ENCODE data around the gene ZNF230. TPM values are rescaled to one million over a fixed set of nuclear protein-coding genes. Genes with fewer than 3 reads are reported as not detected.

The ZNF230 gene
- total and polyA plus RNA-seq, 2 donors (not counting 3 experiments of a cell fraction or from before 2014, with no cell fraction given), result 1.4 to 2.9 TPM

DNA sequence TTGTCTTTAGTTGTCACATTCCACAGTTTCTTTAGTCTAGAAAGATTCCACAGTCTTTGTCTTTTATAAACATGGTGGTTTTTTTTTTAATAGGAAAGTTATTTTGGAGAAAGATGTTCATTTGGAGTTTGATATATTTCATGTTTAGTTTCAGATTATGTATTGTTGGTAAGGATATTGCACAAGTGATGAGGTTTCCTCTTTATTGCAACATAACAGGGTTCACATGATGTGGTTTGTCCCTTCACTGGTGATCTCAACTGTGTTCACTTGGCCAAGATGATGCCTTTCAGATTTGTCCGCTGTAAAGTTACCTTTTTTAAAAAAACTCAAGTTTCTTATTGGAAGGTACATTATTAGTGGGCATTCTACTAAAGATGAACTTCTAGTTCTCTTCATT lies 3.2 kb downstream of the ZNF230 start:
- Histone ChIP-seq H3K9ac (replicated peaks; ENCODE audit: extremely low read depth, insufficient read depth, low read length) (no peak overlapping the region), H3K27ac (ENCODE audit: insufficient read depth, low read depth, low read length) (no peak overlapping the region), H2AFZ (ENCODE audit: low read depth, low read length) (no peak overlapping the region), H3K27me3 (ENCODE audit: control insufficient read depth in 2 of 2, insufficient read depth in 2 of 2, low read length in 2 of 2) (no peaks in the 10 kb centered on the region), H3K9me3 (replicated peaks; ENCODE audit: control insufficient read depth, insufficient read depth, low read length) (peaks cover 10% of the 10 kb centered on the region), H4K20me1 (replicated peaks; ENCODE audit: control insufficient read depth, extremely low read depth, insufficient read depth, low read length) (no peaks in the 10 kb centered on the region), H3K4me1 (ENCODE audit: control insufficient read depth, extremely low read depth, insufficient read depth, low read length) (peaks cover 6% of the 10 kb centered on the region), H3K9me1 (replicated peaks; ENCODE audit: control insufficient read depth, extremely low read depth, insufficient read depth, low read length) (no peaks in the 10 kb centered on the region), H3K79me2 (ENCODE audit: control insufficient read depth, insufficient read depth, low read length) (no peaks in the 10 kb centered on the region), H3K4me3 (replicated peaks in 1 of 3; ENCODE audit: insufficient read depth in 1 of 3, low read depth in 1 of 3, low read length in 3 of 3) (no peak overlapping the region), H3K4me2 (ENCODE audit: insufficient read depth, low read length) (no peak overlapping the region), H3K36me3 (ENCODE audit: control insufficient read depth in 2 of 2, extremely low read depth in 1 of 2, insufficient read depth in 2 of 2, low read length in 2 of 2) (peaks cover 20 to 25% of the 10 kb centered on the region in 2 experiments)
- intact Hi-C loops (cut with micrococcal nuclease) (loop anchor here (10.0 kb wide), 1 partner anchor 299 kb away; the partner anchor contains the start of gene ZNF235), dilution Hi-C loops (cut with MboI; ENCODE audit: extremely low pct_ligation_motif_present, low sequenced_read_pairs) (no loop called here)
- FAIRE-seq (no peak), DNase-seq (ENCODE audit: low read depth, low spot score) (no peak)
- BruUV-seq (replicated peaks), result no TSS peak
- TF ChIP-seq MYC (IDR thresholded peaks at IDR 0.05; ENCODE audit: low read depth, low read length) (no peak), POLR2AphosphoS5 (IDR thresholded peaks at IDR 0.05; ENCODE audit: insufficient read depth, low read depth, low read length) (no peak), JUN (IDR thresholded peaks at IDR 0.05; ENCODE audit: borderline replicate concordance, insufficient read depth, insufficient read length, low read depth) (no peak), GATA2 (IDR thresholded peaks at IDR 0.05; ENCODE audit: insufficient read depth, insufficient read length, low read depth, low read length) (no peak), FOS (IDR thresholded peaks at IDR 0.05; ENCODE audit: borderline replicate concordance, insufficient read depth, low read length) (no peak), POLR2A (IDR thresholded peaks at IDR 0.05; ENCODE audit: low read depth, low read length) (no peak), MAX (IDR thresholded peaks at IDR 0.05; ENCODE audit: insufficient read depth, insufficient read length) (no peak), EZH2 (IDR thresholded peaks at IDR 0.05; ENCODE audit: borderline replicate concordance, low read depth, low read length, severe bottlenecking) (no peak)
- ChIA-PET CTCF (no interaction called here), POLR2A (no interaction called here)

DNA sequence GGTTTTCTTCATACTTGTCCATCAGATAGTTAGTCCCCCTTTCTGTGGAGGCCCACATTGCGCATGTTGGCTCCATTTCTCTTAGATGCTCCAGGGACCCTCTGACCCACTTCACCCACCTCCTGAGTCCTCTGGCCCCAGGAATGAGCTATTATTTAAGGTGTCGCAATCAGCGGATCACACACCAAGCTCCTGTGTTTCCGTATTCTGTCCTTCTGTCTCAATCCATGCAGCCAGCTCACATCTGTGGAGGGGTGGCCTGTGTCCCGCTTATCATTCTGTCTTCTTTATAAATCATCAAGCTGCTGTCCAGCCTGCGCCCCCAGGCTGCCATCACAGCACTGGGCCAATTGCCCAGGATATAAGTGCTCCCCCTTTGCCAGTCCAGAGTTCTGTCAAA lies 4.7 kb downstream of the ZNF230 start:
- H3K27ac ChIP-seq (ENCODE audit: insufficient read depth, low read depth, low read length), result no peak overlapping the region
- H3K4me2 ChIP-seq (ENCODE audit: insufficient read depth, low read length), result no peak overlapping the region
- intact Hi-C loops (cut with micrococcal nuclease) (loop anchor here (10.0 kb wide), 1 partner anchor 297 kb away; the partner anchor contains the start of gene ZNF235), dilution Hi-C loops (cut with MboI; ENCODE audit: extremely low pct_ligation_motif_present, low sequenced_read_pairs) (no loop called here)
- no peak overlapping the region for H2AFZ ChIP-seq (ENCODE audit: low read depth, low read length)
- peaks cover 22 to 27% of the 10 kb centered on the region in 2 experiments for H3K36me3 ChIP-seq (ENCODE audit: control insufficient read depth in 2 of 2, extremely low read depth in 1 of 2, insufficient read depth in 2 of 2, low read length in 2 of 2)
- no TSS peak for BruUV-seq (replicated peaks)
- H3K9ac ChIP-seq (replicated peaks; ENCODE audit: extremely low read depth, insufficient read depth, low read length), result no peak overlapping the region
- H3K9me1 ChIP-seq (replicated peaks; ENCODE audit: control insufficient read depth, extremely low read depth, insufficient read depth, low read length), result no peaks in the 10 kb centered on the region
- peaks cover 11% of the 10 kb centered on the region for H3K9me3 ChIP-seq (replicated peaks; ENCODE audit: control insufficient read depth, insufficient read depth, low read length)
- no peak for FAIRE-seq
- H3K79me2 ChIP-seq (ENCODE audit: control insufficient read depth, insufficient read depth, low read length), result no peaks in the 10 kb centered on the region
- TF ChIP-seq MYC (IDR thresholded peaks at IDR 0.05; ENCODE audit: low read depth, low read length) (no peak), FOS (IDR thresholded peaks at IDR 0.05; ENCODE audit: borderline replicate concordance, insufficient read depth, low read length) (no peak), MAX (IDR thresholded peaks at IDR 0.05; ENCODE audit: insufficient read depth, insufficient read length) (no peak), JUN (IDR thresholded peaks at IDR 0.05; ENCODE audit: borderline replicate concordance, insufficient read depth, insufficient read length, low read depth) (no peak), GATA2 (IDR thresholded peaks at IDR 0.05; ENCODE audit: insufficient read depth, insufficient read length, low read depth, low read length) (no peak), EZH2 (IDR thresholded peaks at IDR 0.05; ENCODE audit: borderline replicate concordance, low read depth, low read length, severe bottlenecking) (no peak), POLR2A (IDR thresholded peaks at IDR 0.05; ENCODE audit: low read depth, low read length) (no peak), POLR2AphosphoS5 (IDR thresholded peaks at IDR 0.05; ENCODE audit: insufficient read depth, low read depth, low read length) (no peak)
- TF ChIP-seq, protein P1, sequence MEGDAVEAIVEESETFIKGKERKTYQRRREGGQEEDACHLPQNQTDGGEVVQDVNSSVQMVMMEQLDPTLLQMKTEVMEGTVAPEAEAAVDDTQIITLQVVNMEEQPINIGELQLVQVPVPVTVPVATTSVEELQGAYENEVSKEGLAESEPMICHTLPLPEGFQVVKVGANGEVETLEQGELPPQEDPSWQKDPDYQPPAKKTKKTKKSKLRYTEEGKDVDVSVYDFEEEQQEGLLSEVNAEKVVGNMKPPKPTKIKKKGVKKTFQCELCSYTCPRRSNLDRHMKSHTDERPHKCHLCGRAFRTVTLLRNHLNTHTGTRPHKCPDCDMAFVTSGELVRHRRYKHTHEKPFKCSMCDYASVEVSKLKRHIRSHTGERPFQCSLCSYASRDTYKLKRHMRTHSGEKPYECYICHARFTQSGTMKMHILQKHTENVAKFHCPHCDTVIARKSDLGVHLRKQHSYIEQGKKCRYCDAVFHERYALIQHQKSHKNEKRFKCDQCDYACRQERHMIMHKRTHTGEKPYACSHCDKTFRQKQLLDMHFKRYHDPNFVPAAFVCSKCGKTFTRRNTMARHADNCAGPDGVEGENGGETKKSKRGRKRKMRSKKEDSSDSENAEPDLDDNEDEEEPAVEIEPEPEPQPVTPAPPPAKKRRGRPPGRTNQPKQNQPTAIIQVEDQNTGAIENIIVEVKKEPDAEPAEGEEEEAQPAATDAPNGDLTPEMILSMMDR (IDR thresholded peaks at IDR 0.05; ENCODE audit: extremely low read depth in 1 of 2, insufficient read depth in 1 of 2, low read depth in 1 of 2, low read length in 2 of 2), result no peak
- no peaks in the 10 kb centered on the region for H3K4me1 ChIP-seq (ENCODE audit: control insufficient read depth, extremely low read depth, insufficient read depth, low read length)
- H4K20me1 ChIP-seq (replicated peaks; ENCODE audit: control insufficient read depth, extremely low read depth, insufficient read depth, low read length), result no peaks in the 10 kb centered on the region
- no peaks in the 10 kb centered on the region for H3K27me3 ChIP-seq (ENCODE audit: control insufficient read depth in 2 of 2, insufficient read depth in 2 of 2, low read length in 2 of 2)
- H3K4me3 ChIP-seq (replicated peaks in 1 of 3; ENCODE audit: insufficient read depth in 1 of 3, low read depth in 1 of 3, low read length in 3 of 3), result no peak overlapping the region
- ChIA-PET CTCF (no interaction called here), POLR2A (no interaction called here)
- no peak for DNase-seq (ENCODE audit: low read depth, low spot score)

Data from endothelial cell of umbilical vein (primary cell).